GM21447 (cell line): Measurements from ENCODE around the gene MXRA8.
"Not testable (repeated sequence)": the region's sequence is repeated elsewhere in the genome, so short reads cannot be mapped to it uniquely, and the experiment has no call there.

Source experiments
- ATAC-seq: cut with Tn5 transposase; IDR thresholded peaks from one replicate; pipeline ENCODE4 v1.9.1; 2021; ENCODE audit not compliant: unreplicated experiment

Gene MXRA8

GRCh38 chr1:1370094-1370493, 11.7 kb upstream of the MXRA8 start:
- ATAC-seq = not testable (repeated sequence)

- no peak for ATAC-seq
Observed at GRCh38 chr1:1367315-1367714, 9.0 kb upstream of the MXRA8 start.

GRCh38 chr1:1366699-1367066, 8.3 kb upstream of the MXRA8 start:
- ATAC-seq = no peak

DNA sequence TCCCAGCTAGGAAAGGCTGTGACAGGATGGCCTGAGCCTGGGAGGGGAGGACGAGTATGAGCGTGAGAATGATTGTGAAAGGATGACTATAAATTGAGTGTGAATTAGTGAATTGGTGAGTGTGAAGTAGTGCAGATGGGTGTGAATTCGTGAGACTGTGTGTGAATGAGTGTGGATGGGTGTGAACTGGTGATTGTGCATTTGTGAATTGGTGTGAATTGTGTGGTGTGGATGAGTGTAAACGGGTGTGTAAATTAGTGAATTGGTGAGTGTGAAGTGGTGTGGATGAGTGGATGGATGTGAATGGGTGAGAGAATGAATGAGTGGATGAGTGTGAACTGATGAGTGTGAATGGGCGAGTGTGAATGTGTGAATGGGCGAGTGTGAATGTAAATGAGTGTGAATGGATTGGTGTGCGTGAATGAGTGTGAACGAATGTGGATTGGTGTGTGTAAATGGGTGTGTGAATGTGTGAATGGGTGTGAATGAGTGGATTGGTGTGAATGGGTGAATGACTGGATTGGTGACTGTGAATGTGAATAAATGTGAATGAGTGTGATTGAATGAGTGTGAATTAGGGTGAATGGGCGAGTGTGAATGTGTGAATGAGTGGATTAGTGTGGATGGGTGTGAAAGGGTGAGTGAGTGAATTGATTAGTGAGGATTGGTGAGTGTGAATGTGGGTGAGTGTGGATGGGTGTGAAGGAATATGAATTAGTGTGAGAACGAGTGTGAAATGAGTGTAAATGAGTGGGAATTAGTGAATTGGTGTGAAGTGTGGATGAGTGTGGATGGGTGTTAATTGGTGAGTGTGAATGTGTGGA, 7.7 kb upstream of the MXRA8 start:
- no peak for ATAC-seq

DNA sequence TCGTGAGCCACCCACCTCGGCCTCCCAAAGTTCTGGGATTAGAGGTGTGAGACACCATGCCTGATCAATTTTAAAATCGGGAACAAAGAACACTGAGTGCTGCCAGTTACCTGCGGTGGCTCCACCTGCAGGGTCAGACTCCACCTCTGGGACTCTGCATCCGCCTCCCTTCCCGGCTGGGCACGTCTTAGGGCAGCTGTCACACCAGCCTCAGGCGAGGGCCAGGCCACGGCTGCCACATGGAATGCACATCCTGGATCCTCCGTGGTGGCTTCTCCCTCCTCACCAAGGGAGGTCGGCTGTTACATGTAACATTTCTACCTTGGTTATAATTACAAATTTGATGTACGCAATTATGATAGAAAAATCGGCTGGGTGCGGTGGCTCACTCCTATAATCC, 5.9 kb upstream of the MXRA8 start:
- no peak for ATAC-seq

- no peak for ATAC-seq
Observed at GRCh38 chr1:1361982-1362423, 3.6 kb upstream of the MXRA8 start.

DNA sequence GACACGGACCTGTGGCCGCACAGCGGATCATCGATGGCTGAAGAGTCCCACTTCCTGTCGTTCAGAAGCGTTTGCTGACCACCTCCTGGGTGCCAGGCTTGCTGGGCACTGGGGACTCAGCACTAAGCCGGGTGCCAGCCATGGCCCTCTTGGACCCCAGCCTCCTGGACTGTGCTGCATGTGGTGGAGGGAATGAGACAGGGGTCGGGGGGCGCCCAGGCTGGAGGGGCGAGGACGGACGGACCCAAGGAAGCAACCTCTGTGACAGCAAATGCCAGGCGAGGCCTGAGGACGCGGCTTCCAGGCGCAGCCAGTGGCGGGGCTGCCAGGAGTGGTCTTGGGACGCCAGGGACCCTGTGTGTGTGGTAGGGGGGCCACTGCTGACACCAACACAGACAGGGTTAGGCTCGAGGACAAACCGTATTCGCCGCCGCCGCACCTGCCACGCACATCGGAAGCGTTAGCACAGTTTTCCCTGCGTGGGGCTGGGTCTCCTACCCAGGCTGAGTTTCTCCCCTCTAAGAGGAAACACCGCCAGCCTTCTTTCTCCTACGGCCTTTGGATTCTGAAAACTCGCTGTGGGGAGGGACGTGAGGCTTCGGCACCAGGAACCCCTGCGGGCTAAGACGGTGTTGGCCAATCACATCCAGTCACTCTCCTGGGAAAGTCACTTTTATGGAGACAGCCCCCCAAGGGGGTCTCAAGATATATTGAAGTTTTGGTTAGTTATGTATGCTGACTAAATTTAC, 3.1 kb upstream of the MXRA8 start:
- ATAC-seq = no peak

GRCh38 chr1:1360506-1361169, 2.3 kb upstream of the MXRA8 start:
- ATAC-seq = no peak

- ATAC-seq = no peak
Observed at GRCh38 chr1:1359664-1360468, 1.5 kb upstream of the MXRA8 start.

DNA sequence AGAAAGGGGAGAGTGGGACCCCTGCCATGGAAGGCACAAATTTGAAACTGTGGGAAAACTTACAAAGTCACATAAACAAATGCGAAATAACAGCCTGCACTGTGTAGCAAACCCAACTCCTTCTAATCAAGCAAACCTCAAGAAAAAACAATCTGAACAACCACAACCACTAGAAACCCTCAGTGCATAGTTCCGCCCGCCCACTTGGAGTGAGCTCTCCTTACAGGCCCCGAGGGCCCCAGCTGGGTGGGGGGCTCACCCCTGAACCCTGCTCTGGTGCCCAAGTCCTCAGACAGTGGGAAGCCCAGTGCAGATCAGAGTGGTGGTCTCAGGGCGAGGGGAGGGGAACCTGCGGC, 931 bp upstream of the MXRA8 start:
- ATAC-seq = no peak

GRCh38 chr1:1357871-1358432, 403 bp downstream of the MXRA8 start:
- no peak for ATAC-seq

DNA sequence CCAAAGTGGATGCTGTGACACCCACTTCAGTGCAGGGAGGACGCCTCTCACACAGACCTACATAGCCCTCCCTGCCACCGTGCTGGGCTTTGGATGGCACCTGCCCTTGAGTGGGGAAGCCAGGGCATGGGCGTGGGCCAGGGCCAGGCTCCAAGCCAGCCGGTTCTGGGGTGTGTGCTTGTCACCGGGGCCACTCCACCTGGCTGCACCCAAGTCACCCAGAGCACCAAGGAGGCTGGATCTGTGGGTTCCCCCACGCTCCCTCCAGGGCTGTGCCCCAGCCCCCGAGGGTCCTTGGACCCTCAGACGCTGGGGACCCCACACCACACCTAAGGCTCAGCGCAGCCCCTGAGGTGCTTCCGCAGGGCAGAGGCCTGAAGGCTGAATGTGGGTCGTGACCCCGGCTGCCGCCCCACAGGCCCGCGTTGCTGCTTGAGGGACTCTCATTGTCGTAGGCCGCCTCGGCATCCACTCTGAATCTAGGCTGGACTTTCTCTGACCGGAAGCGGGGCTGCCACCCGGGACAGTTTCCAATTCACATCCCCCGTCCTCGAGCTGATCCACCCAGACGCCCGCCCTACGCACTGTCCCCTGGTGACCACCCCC, 1.5 kb downstream of the MXRA8 start:
- ATAC-seq = no peak

DNA sequence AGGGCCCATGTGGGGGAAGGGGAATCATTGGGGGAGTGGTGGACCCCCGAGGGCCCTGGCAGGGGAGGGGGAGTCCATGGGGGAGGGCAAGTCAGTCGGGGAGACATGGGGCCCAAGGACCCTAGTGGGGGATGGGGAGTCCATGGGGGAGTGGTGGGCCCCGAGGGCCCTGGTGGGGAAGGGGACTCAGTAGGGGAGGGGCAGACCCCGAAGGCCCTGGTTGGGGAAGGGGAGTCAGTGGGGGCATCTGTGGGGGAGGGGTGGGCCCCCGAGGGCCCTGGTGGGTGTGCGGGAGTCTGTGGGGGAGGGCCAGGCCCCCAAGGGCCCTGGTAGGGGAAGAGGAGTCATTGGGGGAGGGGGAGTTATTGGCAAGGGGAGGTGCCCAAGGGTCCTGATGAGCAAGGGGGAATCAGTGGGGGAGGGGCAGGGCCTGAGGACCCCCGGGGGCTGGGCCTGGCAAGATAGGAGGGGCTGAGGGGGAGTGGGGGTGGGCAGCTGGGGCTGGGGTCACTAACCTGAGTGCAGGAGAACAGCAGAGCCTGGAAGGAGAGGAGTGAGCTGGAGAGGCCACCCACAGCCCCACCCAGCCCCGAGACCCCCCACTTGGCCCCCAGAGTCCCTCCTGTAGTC, 2.1 kb downstream of the MXRA8 start:
- ATAC-seq = no peak

DNA sequence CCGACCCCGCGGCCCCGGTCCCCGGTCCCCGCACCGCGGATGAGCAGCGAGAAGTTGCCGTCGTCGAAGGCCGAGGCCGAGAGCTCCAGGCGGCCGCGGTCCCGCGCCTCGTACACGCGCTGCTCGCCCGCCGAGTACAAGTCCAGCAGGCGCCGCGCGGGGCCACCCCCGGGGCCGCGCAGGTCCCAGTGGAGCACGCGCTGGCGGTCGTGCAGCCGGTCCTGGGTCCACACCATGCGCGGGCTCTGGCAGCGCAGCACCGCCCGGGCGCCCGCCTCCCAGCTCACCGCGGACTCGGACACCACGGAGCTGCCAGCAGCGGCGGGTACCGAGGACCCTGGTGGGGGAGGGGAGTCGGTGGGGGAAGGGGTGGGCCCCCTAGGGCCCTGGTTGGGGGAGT, 2.9 kb downstream of the MXRA8 start:
- no peak for ATAC-seq

DNA sequence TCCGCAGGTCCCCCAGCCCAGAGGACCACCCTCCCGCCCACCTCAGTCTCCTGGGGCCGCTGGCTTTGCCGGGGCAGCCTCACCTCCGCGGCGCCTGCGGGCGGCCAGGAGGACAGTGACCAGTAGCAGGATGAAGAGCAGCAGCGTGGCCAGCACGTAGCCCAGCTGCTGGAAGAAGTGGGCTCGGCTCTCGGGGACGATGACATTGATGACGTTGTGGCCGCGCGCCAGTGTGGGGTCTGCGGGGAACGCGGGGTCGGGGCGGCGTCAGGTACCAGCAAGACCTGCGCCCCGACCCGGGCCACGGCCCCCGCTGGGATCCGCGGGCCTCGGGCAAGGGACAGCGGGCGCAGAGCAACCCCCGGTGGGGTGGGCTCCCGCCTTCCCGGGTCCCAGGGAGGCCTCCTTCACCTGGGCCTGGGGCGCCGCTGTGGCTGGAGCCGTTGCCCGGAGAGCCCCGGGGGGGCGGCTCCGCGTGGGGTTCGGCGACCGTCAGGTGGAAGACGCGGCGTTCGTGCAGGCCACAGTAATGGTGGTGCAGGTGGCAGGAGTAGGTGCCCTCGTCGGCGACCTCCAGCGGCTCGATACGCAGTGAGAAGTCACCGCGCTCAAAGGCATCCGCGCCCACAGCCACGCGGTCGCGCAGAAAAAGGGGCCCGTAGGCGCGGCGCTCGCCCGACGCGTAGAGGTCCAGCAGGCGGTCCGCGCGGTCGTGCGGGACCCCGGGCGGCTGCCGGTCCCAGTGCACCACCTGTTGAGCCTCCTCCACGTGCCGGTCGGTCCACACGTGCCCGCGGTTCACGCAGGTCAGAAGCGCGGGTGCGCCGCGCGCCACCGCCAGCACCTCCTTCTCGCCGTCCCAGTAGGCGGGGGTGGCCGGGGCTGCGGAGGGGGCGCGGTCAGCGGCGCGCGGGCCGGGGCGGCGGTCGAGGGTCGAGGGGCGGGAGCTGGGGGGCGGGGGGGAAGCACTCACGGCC, 3.8 kb downstream of the MXRA8 start:
- no peak for ATAC-seq

DNA sequence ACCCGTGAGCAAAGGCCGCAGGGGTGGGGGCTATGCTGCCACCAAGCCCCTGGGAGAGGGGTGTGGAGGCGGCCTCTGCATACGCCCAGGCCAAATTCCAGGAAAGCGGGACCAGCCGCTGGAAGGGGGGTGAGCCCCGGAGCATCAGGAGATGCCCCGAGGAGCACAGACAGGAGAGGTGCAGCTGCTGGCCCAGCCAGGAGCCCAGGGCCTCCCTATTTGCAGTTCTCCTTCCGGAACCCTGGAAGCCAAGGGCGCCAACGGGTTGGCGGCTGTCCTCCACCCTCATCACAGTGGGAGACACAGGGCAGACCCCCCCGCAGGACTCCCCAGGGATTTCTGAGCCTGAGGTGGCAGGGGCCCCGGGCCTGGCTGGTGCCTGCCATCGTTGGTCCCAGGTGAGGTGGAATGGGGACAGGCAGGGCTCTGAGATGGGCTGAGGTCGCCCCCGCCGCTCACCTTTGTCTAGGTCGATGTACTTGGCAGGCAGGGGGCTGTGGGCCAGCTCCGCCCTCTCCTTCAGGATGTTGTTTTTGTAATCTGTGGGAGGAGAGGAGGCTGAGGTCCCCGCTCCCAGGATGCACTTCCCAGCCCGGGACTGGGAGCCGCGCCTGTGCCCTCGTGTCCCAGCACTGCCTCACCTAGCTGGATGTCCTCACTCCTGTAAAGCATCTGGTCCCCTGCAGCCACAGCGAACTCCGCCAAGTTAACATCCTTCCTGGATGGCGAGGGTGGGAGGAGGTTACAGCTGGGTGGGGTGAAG, 4.8 kb downstream of the MXRA8 start:
- no peak for ATAC-seq

DNA sequence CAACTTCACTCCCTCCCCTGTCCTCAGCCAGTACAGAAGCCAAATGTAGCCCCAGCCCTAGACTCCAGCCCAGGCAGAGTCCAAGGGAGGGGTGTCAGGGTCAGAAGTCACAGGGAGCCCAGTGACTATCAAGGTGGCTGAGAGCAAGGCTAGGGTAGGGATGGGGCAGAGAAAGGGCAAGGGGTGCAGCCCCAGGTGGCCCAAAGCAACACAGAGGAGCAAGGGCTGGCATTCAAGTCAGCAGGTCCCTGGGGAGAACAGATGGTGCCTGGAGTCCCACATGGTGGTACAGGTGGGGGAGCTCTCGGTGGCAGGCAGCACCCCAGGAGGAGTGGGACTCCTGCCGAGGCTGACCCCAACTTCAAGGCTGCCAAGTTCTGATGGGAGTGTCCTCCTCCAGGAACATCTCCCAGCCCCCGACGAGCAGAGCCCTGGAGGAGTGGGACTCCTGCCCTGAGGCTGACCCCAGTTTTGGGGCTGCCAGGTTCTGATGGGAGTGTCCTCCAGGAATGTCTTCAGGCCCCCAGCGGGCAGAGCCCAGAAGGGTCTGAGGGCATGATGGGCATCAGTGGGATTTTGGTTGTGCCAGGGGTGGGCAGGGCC, 5.5 kb downstream of the MXRA8 start:
- no peak for ATAC-seq
